GM12875 (cell line): ENCODE data around the gene SYTL4.

ENCODE experiments used
- H3K4me3 ChIP-seq: one replicate; pipeline ENCODE4 v1.5.1; 2011; ENCODE audit warnings: low read depth, low read length, control low read depth
- CTCF ChIP-seq: IDR thresholded peaks from 2 replicates; pipeline ENCODE4 v1.5.1; 2011; ENCODE audit warnings: low read depth, mild to moderate bottlenecking, control low read depth, inconsistent platforms, low read length, moderate library complexity, borderline replicate concordance; ENCODE audit not compliant: insufficient read depth

The SYTL4 gene

GRCh38 chrX:100643212-100643611, 88.7 kb downstream of the SYTL4 start:
- TF ChIP-seq CTCF = no peak
- H3K4me3 ChIP-seq = no peak overlapping the region

GRCh38 chrX:100642290-100642689, 89.6 kb downstream of the SYTL4 start:
- no peak overlapping the region for H3K4me3 ChIP-seq
- no peak for TF ChIP-seq CTCF

DNA sequence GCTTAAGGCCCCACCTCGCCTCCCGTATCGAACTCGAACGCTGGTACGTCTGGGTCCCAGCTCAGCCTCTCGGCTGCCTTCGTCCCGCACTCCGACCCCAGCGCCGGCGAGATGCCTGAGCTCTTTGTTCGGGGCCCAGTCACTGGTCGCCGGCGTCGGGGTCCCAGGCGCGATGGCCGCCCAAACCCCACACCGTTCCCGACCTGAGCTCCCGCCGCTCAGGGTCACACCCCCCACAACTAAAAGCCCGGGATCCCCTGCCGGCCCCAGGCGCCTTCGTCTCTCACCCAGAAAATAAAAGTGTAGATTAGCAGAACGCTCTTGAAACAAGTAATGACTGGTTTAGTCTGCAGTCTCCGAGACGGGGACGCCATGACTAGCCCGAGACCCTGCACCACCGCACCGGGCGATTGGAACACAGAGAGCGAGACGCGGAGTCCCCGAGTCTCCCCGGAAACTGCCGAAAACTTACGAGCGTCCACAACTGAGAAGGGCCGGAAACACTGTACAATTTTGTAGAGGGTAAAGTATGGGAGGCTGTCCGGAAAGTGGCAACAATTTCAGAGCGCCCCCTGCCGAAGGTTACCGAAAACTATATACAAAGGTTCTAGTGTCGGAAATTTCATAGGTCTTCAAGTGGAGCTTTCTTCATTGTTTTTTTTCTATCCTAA, 95.5 kb downstream of the SYTL4 start, which contains the start of gene TSPAN6:
TSS of gene TSPAN6 (minus strand) at position 486 of the 671 bp plus-strand sequence. CDS start at position 374, 112 bp downstream.
- peak; percentile 38; the same call in 1 of the 2 replicates for TF ChIP-seq CTCF
- H3K4me3 ChIP-seq = no peak within 1 kb of the TSS

- TF ChIP-seq CTCF = no peak
- H3K4me3 ChIP-seq = no peak overlapping the region
Measured at GRCh38 chrX:100635989-100636320, 96.0 kb downstream of the SYTL4 start.

DNA sequence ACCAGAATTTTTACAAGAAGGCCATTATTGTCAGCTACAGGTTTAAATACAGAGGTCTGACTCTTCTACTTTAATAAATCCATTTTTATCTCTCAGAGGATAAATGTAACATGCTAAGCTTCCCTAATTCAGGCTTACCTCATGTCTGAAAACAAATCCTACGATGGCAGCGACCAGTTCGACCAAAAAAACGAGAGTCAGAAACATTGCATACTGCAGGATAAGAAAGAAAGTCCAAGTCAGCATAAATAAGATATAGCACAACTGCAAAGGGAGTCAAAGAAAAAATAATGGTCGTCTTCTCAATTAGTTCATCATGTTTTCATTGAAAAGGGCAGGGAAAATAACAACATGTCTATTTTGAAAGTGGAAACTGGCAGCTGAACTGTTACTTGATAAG, 96.9 kb downstream of the SYTL4 start:
- no peak overlapping the region for H3K4me3 ChIP-seq
- no peak for TF ChIP-seq CTCF

DNA sequence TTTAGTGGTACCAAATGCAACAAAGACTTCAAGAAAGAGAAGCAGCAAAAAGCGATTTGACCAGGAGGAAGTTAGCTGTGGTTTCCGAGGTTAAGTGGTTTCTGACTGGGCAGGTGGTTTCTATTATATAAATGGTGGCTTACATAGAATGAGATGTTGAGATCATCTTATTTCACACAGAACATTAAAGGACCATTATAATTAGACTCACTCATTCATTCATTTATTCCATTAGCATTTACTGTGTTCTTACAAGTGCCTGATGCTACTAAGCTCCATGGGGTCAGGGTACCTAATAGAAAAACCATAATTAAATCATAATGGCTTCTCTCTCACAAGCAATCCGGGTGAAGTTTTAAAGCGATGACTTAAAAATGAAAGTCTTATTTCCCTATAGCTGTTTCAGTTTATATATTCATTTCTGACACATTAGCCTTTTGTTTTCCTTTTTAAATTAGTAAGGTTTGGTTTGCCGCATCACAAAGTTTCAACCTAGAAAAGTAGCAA, 105.9 kb downstream of the SYTL4 start:
- H3K4me3 ChIP-seq = no peak overlapping the region
- no peak for TF ChIP-seq CTCF
